Umbilical cord (tissue), 2 donors: Measurements from ENCODE around the gene CCR3. TPM values are rescaled to one million over a fixed set of nuclear protein-coding genes. Genes with fewer than 3 reads are reported as not detected.

Experiments used
- DNase-seq: peaks from one replicate; pipeline ENCODE4 v3.0.0-alpha.2; 2015; ENCODE audit warnings: low spot score
- total RNA-seq: library from RNA; depleted of rRNA; stranded (reverse); fragments of >200 nt; gene quantifications from one replicate; pipeline ENCODE4 v1.2.3, GENCODE V29; 2014; ENCODE audit warnings: low replicate concordance; ENCODE audit not compliant: insufficient read depth

The CCR3 gene
- total RNA-seq, 1 donor from 2014 or later = 41.7 TPM

- peak; percentile 40 for DNase-seq
Observed at GRCh38 chr3:46297658-46298423, 55.6 kb downstream of the CCR3 start.

GRCh38 chr3:46298871-46299607, 56.8 kb downstream of the CCR3 start:
- DNase-seq = no peak

- DNase-seq = no peak
Observed at GRCh38 chr3:46299608-46300460, 57.6 kb downstream of the CCR3 start.

GRCh38 chr3:46300461-46300789, 58.2 kb downstream of the CCR3 start:
- no peak for DNase-seq

GRCh38 chr3:46301122-46301835, 59.0 kb downstream of the CCR3 start:
- DNase-seq = no peak

GRCh38 chr3:46303240-46303639, 61.0 kb downstream of the CCR3 start:
- no peak for DNase-seq

- no peak for DNase-seq
Observed at GRCh38 chr3:46304739-46305138, 62.5 kb downstream of the CCR3 start.

- DNase-seq = peak; percentile 32
Observed at GRCh38 chr3:46312991-46313390, 70.7 kb downstream of the CCR3 start.

GRCh38 chr3:46314517-46314916, 72.3 kb downstream of the CCR3 start:
- DNase-seq = no peak

GRCh38 chr3:46316206-46316605, 73.9 kb downstream of the CCR3 start:
- DNase-seq = no peak

Other genes starting within 250 kb of the CCR3 start
- 26.7 TPM for gene FYCO1, start 246.6 kb upstream of the CCR3 start, total RNA-seq
- gene XCR1, start 215.0 kb upstream of the CCR3 start, total RNA-seq = 0.24 TPM
- gene CCR1, start 34.1 kb upstream of the CCR3 start, total RNA-seq = 11.1 TPM
- 10.8 TPM for gene CCR2, start 111.7 kb downstream of the CCR3 start, total RNA-seq
- gene CCR5, start 128.5 kb downstream of the CCR3 start, total RNA-seq = 2.2 TPM
- 1.4 TPM for gene CCRL2, start 164.8 kb downstream of the CCR3 start, total RNA-seq
- gene LTF, start 222.4 kb downstream of the CCR3 start, total RNA-seq = 1.2 TPM